CD14-positive monocyte (primary cell): ENCODE measurements around the gene TRIM40. TPM values are rescaled to one million over a fixed set of nuclear protein-coding genes. Genes with fewer than 3 reads are reported as not detected.

Experiments used
- DNase-seq, 3 donors: peaks; one replicate each; pipeline ENCODE4 v3.0.0-alpha.2; 2011 to 2022
- H2AFZ ChIP-seq: 2 replicates; pipeline ENCODE4 v1.6.0; 2012; ENCODE audit warnings: mild to moderate bottlenecking, low read depth, low read length, inconsistent platforms; ENCODE audit not compliant: insufficient read depth, poor library complexity, severe bottlenecking
- H3K27ac ChIP-seq, 2 donors: 1 replicate in 1 of 2; 2 replicates in 1 of 2; pipeline ENCODE4 v1.5.1; 2012 to 2013; ENCODE audit warnings: low read length in 2 of 2, control low read depth in 1 of 2, inconsistent platforms in 1 of 2, low read depth in 1 of 2, mild to moderate bottlenecking in 1 of 2
- H3K27me3 ChIP-seq, 2 donors: one replicate each; pipeline versions ENCODE4 v1.6.0 to v1.6.1; 2011 to 2013; ENCODE audit warnings: low read length in 2 of 2; ENCODE audit not compliant: control insufficient read depth in 2 of 2, insufficient read depth in 2 of 2
- H3K36me3 ChIP-seq, 2 donors: replicated peaks in 1 of 2; 1 replicate in 1 of 2; 2 replicates in 1 of 2; pipeline versions ENCODE4 v1.5.1 to v1.6.1; 2012 to 2013; ENCODE audit warnings: low read length in 2 of 2, control low read depth in 1 of 2, inconsistent platforms in 1 of 2, mild to moderate bottlenecking in 1 of 2; ENCODE audit not compliant: insufficient read depth in 2 of 2, control insufficient read depth in 1 of 2
- H3K4me1 ChIP-seq, 2 donors: 1 replicate in 1 of 2; 2 replicates in 1 of 2; pipeline versions ENCODE4 v1.5.1 to v1.6.1; 2012 to 2013; ENCODE audit warnings: low read length in 2 of 2, control low read depth in 1 of 2, inconsistent platforms in 1 of 2, mild to moderate bottlenecking in 1 of 2, moderate library complexity in 1 of 2; ENCODE audit not compliant: insufficient read depth in 2 of 2, control insufficient read depth in 1 of 2
- H3K4me2 ChIP-seq: replicated peaks from 2 replicates; pipeline ENCODE3; 2012; ENCODE audit warnings: low read length, moderate library complexity, mild to moderate bottlenecking; ENCODE audit not compliant: poor library complexity, severe bottlenecking; ENCODE audit errors: extremely low read depth
- H3K4me3 ChIP-seq, 3 experiments: fragments of 200-600 bp in 1 of 3; sonication (generic) in 1 of 3; replicated peaks in 1 of 3; 1 replicate in 2 of 3; 2 replicates in 1 of 3; pipeline ENCODE4 v1.5.1; 2011 to 2013; ENCODE audit warnings: low read length in 3 of 3, mild to moderate bottlenecking in 3 of 3, control low read depth in 2 of 3, low read depth in 2 of 3, inconsistent platforms in 1 of 3, moderate library complexity in 1 of 3
- H3K79me2 ChIP-seq: 2 replicates; pipeline ENCODE4 v1.6.0; 2012; ENCODE audit warnings: mild to moderate bottlenecking, control low read depth, inconsistent platforms, low read length, moderate library complexity; ENCODE audit not compliant: insufficient read depth
- H3K9ac ChIP-seq: 2 replicates; pipeline ENCODE4 v1.6.0; 2017; ENCODE audit warnings: low read length, mild to moderate bottlenecking; ENCODE audit not compliant: insufficient read depth, poor library complexity, severe bottlenecking
- H3K9me3 ChIP-seq, 2 donors: replicated peaks in 1 of 2; 1 replicate in 1 of 2; 2 replicates in 1 of 2; pipeline versions ENCODE4 v1.5.1 to v1.6.1; 2012 to 2013; ENCODE audit warnings: low read length in 2 of 2, control low read depth in 1 of 2; ENCODE audit not compliant: control insufficient read depth in 1 of 2, insufficient read depth in 1 of 2
- H4K20me1 ChIP-seq: 2 replicates; pipeline ENCODE4 v1.6.0; 2012; ENCODE audit warnings: mild to moderate bottlenecking, low read length, control low read depth, moderate library complexity; ENCODE audit not compliant: insufficient read depth
- H3K27ac Mint-ChIP-seq, 7 donors: one replicate each; pipeline ENCODE4 v1.8.0; 2020; ENCODE audit warnings: mild to moderate bottlenecking in 7 of 7, mixed read lengths in 7 of 7, moderate library complexity in 6 of 7, inconsistent platforms in 2 of 7
- H3K27me3 Mint-ChIP-seq, 3 donors: one replicate each; pipeline ENCODE4 v1.8.0; 2021 to 2022; ENCODE audit warnings: low read depth in 3 of 3, mild to moderate bottlenecking in 3 of 3, mixed read lengths in 3 of 3, moderate library complexity in 3 of 3, inconsistent platforms in 1 of 3
- H3K36me3 Mint-ChIP-seq, 2 donors: one replicate each; pipeline ENCODE4 v1.8.0; 2020; ENCODE audit warnings: mixed read lengths in 2 of 2, inconsistent platforms in 1 of 2, mild to moderate bottlenecking in 1 of 2
- H3K4me1 Mint-ChIP-seq: one replicate; pipeline ENCODE4 v1.8.0; 2020; ENCODE audit warnings: mild to moderate bottlenecking, mixed read lengths
- H3K4me3 Mint-ChIP-seq, 2 donors: one replicate each; pipeline ENCODE4 v1.8.0; 2020; ENCODE audit warnings: mild to moderate bottlenecking in 2 of 2, mixed read lengths in 2 of 2, moderate library complexity in 1 of 2
- H3K9me3 Mint-ChIP-seq, 7 donors: one replicate each; pipeline ENCODE4 v1.8.0; 2020 to 2022; ENCODE audit warnings: mixed read lengths in 7 of 7, mild to moderate bottlenecking in 6 of 7, moderate library complexity in 6 of 7, inconsistent platforms in 2 of 7
- CTCF ChIP-seq: fragments of 200-600 bp; IDR thresholded peaks from one replicate; pipeline ENCODE4 v1.8.0; 2022; ENCODE audit warnings: antibody characterized with exemption, mild to moderate bottlenecking
- WGBS: methylation state at CpG from one replicate; pipeline ENCODE4 v1.1.5; 2013; ENCODE audit warnings: missing lambda C conversion rate; ENCODE audit not compliant: insufficient coverage; 5-methylcytosine and 5-hydroxymethylcytosine counted together
- intact Hi-C, 2 donors: fragments of 100-400 bp; cut with micrococcal nuclease; formaldehyde crosslinking; loops; one replicate each; pipeline versions ENCODE4 v1.15.0 to v1.15.1; 2023
- polyA plus RNA-seq, 3 donors: library from polyadenylated mRNA; depleted of rRNA in 1 of 3; unstranded in 2 of 3; stranded (reverse) in 1 of 3; fragments of 300-500 nt in 2 of 3; fragments of >200 nt in 1 of 3; fragmentation: Illumina TruSeq in 2 of 3; gene quantifications; 1 replicate in 2 of 3; 2 replicates in 1 of 3; pipeline ENCODE4 v1.2.3, GENCODE V29; 2012 to 2021

TRIM40 gene
- polyA plus RNA-seq, 3 donors = not detected

- Histone ChIP-seq H3K4me3 (peak overlapping the region; percentile 2 to 77 (median 12)), H3K4me1 (peaks cover 34 to 38% of the 10 kb centered on the region in 2 donors), H3K27me3 (peaks cover 48 to 68% of the 10 kb centered on the region in 2 donors), H4K20me1 (no peaks in the 10 kb centered on the region), H2AFZ (peak overlapping the region; percentile 93), H3K36me3 (no peaks in the 10 kb centered on the region), H3K9me3 (peaks cover 0 to 7% of the 10 kb centered on the region in 2 donors), H3K4me2 (peak overlapping the region; percentile 83), H3K9ac (no peak overlapping the region), H3K27ac (no peak overlapping the region), H3K79me2 (no peaks in the 10 kb centered on the region)
- Mint-ChIP-seq H3K27ac (peak overlapping the region in 5 of 7 donors; percentile 49 to 78 (median 61)), H3K27me3 (peaks cover 59 to 77% (median 64%) of the 10 kb centered on the region in 3 donors), H3K9me3 (peaks cover 0 to 28% (median 12%) of the 10 kb centered on the region in 7 donors), H3K36me3 (peaks cover 12 to 14% of the 10 kb centered on the region in 2 donors), H3K4me3 (peak overlapping the region; percentile 81 to 97), H3K4me1 (peaks cover 43% of the 10 kb centered on the region)
- TF ChIP-seq CTCF = peak; percentile 86
- intact Hi-C loops = loop anchor here (2.0 to 5.0 kb wide), 4 partner anchors 26 to 294 kb away; partner anchors contain the start of gene PPP1R11 (in 1 of the 2)
- WGBS = 3% methylated on average over 30 of the region's 36 CpGs
- DNase-seq = peak; percentile 66 to 81 (median 79)
Measured at GRCh38 chr6:30102970-30103871, 32.7 kb upstream of the TRIM40 start.

GRCh38 chr6:30103872-30104179, 32.1 kb upstream of the TRIM40 start:
- H3K36me3 ChIP-seq = no peaks in the 10 kb centered on the region
- intact Hi-C loops = loop anchor here (2.0 to 5.0 kb wide), 4 partner anchors 25 to 293 kb away; partner anchors contain the start of gene PPP1R11 (in 1 of the 2)
- H3K4me3 ChIP-seq = peak overlapping the region in 1 of 3 experiments; percentile 77
- peaks cover 48% of the 10 kb centered on the region for H3K4me1 Mint-ChIP-seq
- peak overlapping the region; percentile 81 to 97 for H3K4me3 Mint-ChIP-seq
- H3K4me2 ChIP-seq = peak overlapping the region; percentile 83
- peak overlapping the region; percentile 93 for H2AFZ ChIP-seq
- H3K27me3 ChIP-seq = peaks cover 43 to 63% of the 10 kb centered on the region in 2 donors
- peaks cover 56 to 76% (median 63%) of the 10 kb centered on the region in 3 donors for H3K27me3 Mint-ChIP-seq
- no peak for DNase-seq
- no peaks in the 10 kb centered on the region for H4K20me1 ChIP-seq
- no peaks in the 10 kb centered on the region for H3K79me2 ChIP-seq
- H3K9me3 Mint-ChIP-seq = peaks cover 0 to 28% (median 15%) of the 10 kb centered on the region in 7 donors
- TF ChIP-seq CTCF = no peak
- peaks cover 12 to 14% of the 10 kb centered on the region in 2 donors for H3K36me3 Mint-ChIP-seq
- no CpG with 5 or more reads among the region's 3 CpGs for WGBS
- H3K27ac ChIP-seq = no peak overlapping the region
- H3K27ac Mint-ChIP-seq = peak overlapping the region in 1 of 7 donors; percentile 47
- H3K9me3 ChIP-seq = peaks cover 0 to 7% of the 10 kb centered on the region in 2 donors
- H3K4me1 ChIP-seq = peaks cover 34 to 38% of the 10 kb centered on the region in 2 donors
- no peak overlapping the region for H3K9ac ChIP-seq
